ENCODE measurements around the gene ATP10A. TPM values are rescaled to one million over a fixed set of nuclear protein-coding genes. Genes with fewer than 3 reads are reported as not detected.

Gene ATP10A
- total and polyA plus RNA-seq, 2 experiments from 2014 or later: not detected

- Histone ChIP-seq H3K27ac (no peak overlapping the region), H3K36me3 (no peaks in the 10 kb centered on the region), H3K4me3 (no peak overlapping the region), H3K27me3 (no peaks in the 10 kb centered on the region), H3K4me1 (ENCODE audit: low read depth) (no peaks in the 10 kb centered on the region), H3K9me3 (ENCODE audit: low read depth) (no peaks in the 10 kb centered on the region)
- no peak for DNase-seq (ENCODE audit: low read depth in 1 of 2, low spot score in 1 of 2)
- no peak for TF ChIP-seq CTCF (IDR thresholded peaks at IDR 0.05; ENCODE audit: low read depth, low read length)
Measured at GRCh38 chr15:25714538-25714840, 148.6 kb downstream of the ATP10A start.

DNA sequence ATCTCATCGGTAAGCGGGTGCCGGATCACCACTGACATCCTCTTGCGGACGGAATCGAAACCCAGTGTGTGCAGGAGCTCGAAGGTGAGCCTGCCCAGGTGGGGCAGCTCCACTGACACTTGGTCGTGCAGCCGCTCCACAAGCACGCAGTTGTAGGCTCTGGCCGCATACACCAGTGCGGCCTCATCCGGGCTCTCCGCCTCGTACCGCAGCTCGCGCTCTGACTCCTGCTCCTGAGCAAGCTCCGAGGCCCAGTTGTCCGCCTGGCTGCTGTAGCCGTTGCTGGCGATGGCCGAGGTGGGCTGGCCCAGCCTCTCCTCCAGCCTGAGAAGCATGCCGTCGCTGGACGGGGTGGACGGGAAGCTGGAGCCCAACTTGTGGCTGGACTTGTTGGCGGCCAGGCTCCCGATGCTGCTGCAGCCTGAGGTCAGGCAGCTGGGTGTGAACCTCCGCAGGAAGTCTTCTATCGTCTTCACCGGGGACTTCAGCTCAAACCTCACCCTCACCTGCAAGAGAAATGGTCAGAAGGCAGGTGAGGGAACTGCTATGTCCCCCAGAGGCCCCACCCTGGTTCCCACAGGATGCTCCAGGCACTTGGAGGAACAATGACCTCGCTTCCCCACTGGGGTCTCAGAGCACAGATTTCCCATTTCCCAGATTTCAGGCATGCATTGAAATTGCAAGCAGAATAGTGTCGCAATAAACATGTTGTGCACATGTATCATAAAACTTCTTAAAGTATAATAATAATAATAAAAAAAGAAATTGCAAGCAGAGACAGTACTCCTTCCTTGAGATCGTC is 149.2 kb downstream of the ATP10A start:
- Histone ChIP-seq H3K9me3 (ENCODE audit: low read depth) (no peaks in the 10 kb centered on the region), H3K4me3 (no peak overlapping the region), H3K27me3 (peaks cover 3% of the 10 kb centered on the region), H3K4me1 (ENCODE audit: low read depth) (no peaks in the 10 kb centered on the region), H3K36me3 (no peaks in the 10 kb centered on the region), H3K27ac (no peak overlapping the region)
- no peak for DNase-seq (ENCODE audit: low read depth in 1 of 2, low spot score in 1 of 2)
- TF ChIP-seq CTCF (IDR thresholded peaks at IDR 0.05; ENCODE audit: low read depth, low read length): no peak

DNA sequence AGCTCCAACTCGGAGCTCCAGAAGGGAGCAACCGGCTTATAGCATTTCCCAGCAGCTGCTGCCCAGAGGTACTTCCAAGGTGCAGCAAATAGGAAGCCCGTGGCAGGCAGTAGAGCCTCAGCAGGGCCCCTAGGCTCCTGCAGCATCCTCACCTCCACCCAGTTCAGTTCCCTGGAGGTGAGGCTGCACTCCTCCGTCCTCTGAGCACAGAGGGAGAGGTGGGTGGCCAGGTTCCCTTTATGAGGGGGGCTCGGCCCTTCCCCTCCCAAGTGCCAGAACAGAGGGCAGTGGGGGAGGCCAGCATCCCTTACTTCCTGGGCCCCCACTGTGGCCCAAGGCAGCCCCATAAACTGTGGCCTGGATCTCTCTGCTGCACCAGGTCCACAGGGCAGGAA is 150.2 kb downstream of the ATP10A start:
- DNase-seq (ENCODE audit: low read depth in 1 of 2, low spot score in 1 of 2): no peak
- no peak overlapping the region for H3K4me3 ChIP-seq
- H3K36me3 ChIP-seq: no peaks in the 10 kb centered on the region
- peaks cover 13% of the 10 kb centered on the region for H3K27me3 ChIP-seq
- no peak for TF ChIP-seq CTCF (IDR thresholded peaks at IDR 0.05; ENCODE audit: low read depth, low read length)
- H3K27ac ChIP-seq: no peak overlapping the region
- no peaks in the 10 kb centered on the region for H3K4me1 ChIP-seq (ENCODE audit: low read depth)
- H3K9me3 ChIP-seq (ENCODE audit: low read depth): no peaks in the 10 kb centered on the region

- no peak for DNase-seq (ENCODE audit: low read depth in 1 of 2, low spot score in 1 of 2)
- Histone ChIP-seq H3K36me3 (no peaks in the 10 kb centered on the region), H3K4me1 (ENCODE audit: low read depth) (no peaks in the 10 kb centered on the region)
Measured at GRCh38 chr15:25712192-25712960, 150.8 kb downstream of the ATP10A start.

GRCh38 chr15:25711691-25712090 is 151.4 kb downstream of the ATP10A start:
- Histone ChIP-seq H3K36me3 (no peaks in the 10 kb centered on the region), H3K9me3 (ENCODE audit: low read depth) (no peaks in the 10 kb centered on the region), H3K4me1 (ENCODE audit: low read depth) (no peaks in the 10 kb centered on the region), H3K27ac (no peak overlapping the region), H3K27me3 (peaks cover 14% of the 10 kb centered on the region), H3K4me3 (no peak overlapping the region)
- TF ChIP-seq CTCF (IDR thresholded peaks at IDR 0.05; ENCODE audit: low read depth, low read length): no peak
- DNase-seq (ENCODE audit: low read depth in 1 of 2, low spot score in 1 of 2): no peak

More at GRCh38 chr15:25712192-25712960, 150.8 kb downstream of the ATP10A start:
- Histone ChIP-seq H3K27me3 (peaks cover 14% of the 10 kb centered on the region), H3K4me3 (no peak overlapping the region), H3K9me3 (ENCODE audit: low read depth) (no peaks in the 10 kb centered on the region), H3K27ac (no peak overlapping the region)
- TF ChIP-seq CTCF (IDR thresholded peaks at IDR 0.05; ENCODE audit: low read depth, low read length): no peak
